Erythroblast (primary cell): ENCODE measurements around the gene PRM2.

Source experiments
- GATA1 ChIP-seq: IDR thresholded peaks from 2 replicates; pipeline ENCODE4 v1.6.1; 2011; ENCODE audit warnings: low read depth, mild to moderate bottlenecking, control low read depth, low read length, moderate library complexity
- POLR2A ChIP-seq: IDR thresholded peaks from 2 replicates; pipeline ENCODE4 v1.6.1; 2011; ENCODE audit warnings: mild to moderate bottlenecking, low read length

GRCh38 chr16:11238272-11239202 is 37.7 kb downstream of the PRM2 start:
- TF ChIP-seq POLR2A, result no peak
- TF ChIP-seq GATA1, result no peak
